SK-N-SH (cell line): ENCODE results near the gene LRGUK. TPM values are rescaled to one million over a fixed set of nuclear protein-coding genes. Genes with fewer than 3 reads are reported as not detected.

Experiments
- CTCF ChIA-PET: fragments of 300-600, 350-600 bp; formaldehyde crosslinking; extraction: SDS; loops from one replicate; lab custom pipeline; 2021; lab: Yijun Ruan, JAX
- POLR2A ChIA-PET: fragments of 350-600 bp; sonication (Branson Sonifier 250); formaldehyde crosslinking; extraction: SDS; loops from one replicate; lab custom pipeline; 2020; ENCODE audit warnings: antibody characterized with exemption, inconsistent platforms; lab: Yijun Ruan, JAX
- DNase-seq: peaks from one replicate; pipeline ENCODE4 v3.0.0; 2012
- H2AFZ ChIP-seq: fragments of 200-600 bp; sonication (generic); 2 replicates; pipeline ENCODE4 v1.8.1; 2016; ENCODE audit warnings: antibody characterized with exemption, mild to moderate bottlenecking, low read depth
- H3F3A ChIP-seq: fragments of 200-600 bp; sonication (generic); replicated peaks from 2 replicates; pipeline ENCODE3; 2016; ENCODE audit warnings: antibody characterized with exemption, mild to moderate bottlenecking; ENCODE audit not compliant: insufficient read depth
- H3K27ac ChIP-seq, 2 experiments: fragments of 200-500 bp in 1 of 2; fragments of 200-600 bp in 1 of 2; sonication (Bioruptor generic) in 1 of 2; sonication (generic), shearing (Covaris generic) in 1 of 2; 2 replicates each; pipeline versions ENCODE4 v1.5.1 to v1.6.1; 2014 to 2016; ENCODE audit warnings: low read depth in 2 of 2, inconsistent platforms in 1 of 2, low read length in 1 of 2, mild to moderate bottlenecking in 1 of 2, mixed read lengths in 1 of 2
- H3K27me3 ChIP-seq: fragments of 200-600 bp; sonication (generic), shearing (Covaris generic); 2 replicates; pipeline ENCODE4 v1.6.1; 2016; ENCODE audit warnings: mixed run types; ENCODE audit not compliant: insufficient read depth
- H3K36me3 ChIP-seq, 2 experiments: fragments of 200-500 bp in 1 of 2; fragments of 200-600 bp in 1 of 2; sonication (Bioruptor generic) in 1 of 2; sonication (generic) in 1 of 2; replicated peaks in 1 of 2; 2 replicates each; pipeline versions ENCODE3 to v1.5.1; 2014 to 2016; ENCODE audit warnings: low read length in 1 of 2, mild to moderate bottlenecking in 1 of 2; ENCODE audit not compliant: insufficient read depth in 2 of 2, control insufficient read depth in 1 of 2
- H3K4me1 ChIP-seq, 2 experiments: fragments of 200-500 bp in 1 of 2; fragments of 200-600 bp in 1 of 2; sonication (Bioruptor generic) in 1 of 2; sonication (generic), shearing (Covaris generic) in 1 of 2; 2 replicates each; pipeline versions ENCODE4 v1.5.1 to v1.6.1; 2014 to 2016; ENCODE audit warnings: low read depth in 1 of 2, low read length in 1 of 2, mixed run types in 1 of 2; ENCODE audit not compliant: insufficient read depth in 2 of 2, control insufficient read depth in 1 of 2
- H3K4me2 ChIP-seq: fragments of 200-600 bp; sonication (generic), shearing (Covaris generic); 2 replicates; pipeline ENCODE4 v1.6.1; 2017; ENCODE audit warnings: mixed run types
- H3K4me3 ChIP-seq, 2 experiments: fragments of 200-500 bp in 1 of 2; fragments of 200-600 bp in 1 of 2; sonication (Bioruptor generic) in 1 of 2; sonication (generic), shearing (Covaris generic) in 1 of 2; 2 replicates each; pipeline versions ENCODE4 v1.5.1 to v1.8.1; 2014 to 2016; ENCODE audit warnings: low read depth in 2 of 2, inconsistent platforms in 1 of 2, low read length in 1 of 2, mild to moderate bottlenecking in 1 of 2, mixed read lengths in 1 of 2, moderate library complexity in 1 of 2
- H3K79me2 ChIP-seq: fragments of 200-600 bp; sonication (generic); 2 replicates; pipeline ENCODE4 v1.8.1; 2017; ENCODE audit warnings: mild to moderate bottlenecking; ENCODE audit not compliant: insufficient read depth
- H3K9ac ChIP-seq: fragments of 200-600 bp; sonication (generic); 2 replicates; pipeline ENCODE4 v1.6.1; 2017; ENCODE audit warnings: mixed run types
- H3K9me2 ChIP-seq: fragments of 200-600 bp; sonication (generic); 2 replicates; pipeline ENCODE4 v1.6.1; 2017; ENCODE audit warnings: mixed run types
- H3K9me3 ChIP-seq: fragments of 200-600 bp; sonication (generic); 2 replicates; pipeline ENCODE4 v1.6.1; 2017; ENCODE audit warnings: mixed run types, mild to moderate bottlenecking, moderate library complexity
- H4K20me1 ChIP-seq: fragments of 200-600 bp; sonication (generic); 2 replicates; pipeline ENCODE4 v1.6.1; 2017; ENCODE audit warnings: mild to moderate bottlenecking, mixed run types; ENCODE audit not compliant: insufficient read depth
- CHD2 ChIP-seq: fragments of 150-350 bp; IDR thresholded peaks from 2 replicates; pipeline ENCODE4 v1.6.1; 2018; ENCODE audit warnings: low read length; ENCODE audit not compliant: partially characterized antibody
- CTCF ChIP-seq: fragments of 200-600 bp; sonication (generic); IDR thresholded peaks from 2 replicates; pipeline ENCODE4 v1.6.1; 2017; ENCODE audit warnings: antibody characterized with exemption, mild to moderate bottlenecking, moderate library complexity
- ELF1 ChIP-seq: IDR thresholded peaks from 2 replicates; pipeline ENCODE4 v1.4.0; 2012
- EZH2phosphoT487 ChIP-seq: fragments of 200-600 bp; sonication (generic); IDR thresholded peaks from 2 replicates; pipeline ENCODE4 v1.6.1; 2017; ENCODE audit warnings: low read depth, mixed run types, mild to moderate bottlenecking, antibody characterized with exemption, moderate library complexity, borderline replicate concordance
- FOXM1 ChIP-seq: IDR thresholded peaks from 2 replicates; pipeline ENCODE4 v1.4.0; 2012; ENCODE audit warnings: low read depth, mild to moderate bottlenecking
- IRF3 ChIP-seq: fragments of 150-350 bp; IDR thresholded peaks from 2 replicates; pipeline ENCODE4 v1.6.1; 2016; ENCODE audit warnings: mild to moderate bottlenecking, low read depth, low read length
- MAX ChIP-seq: IDR thresholded peaks from 2 replicates; pipeline ENCODE4 v1.4.0; 2012; ENCODE audit warnings: low read depth
- MEF2A ChIP-seq: IDR thresholded peaks from 2 replicates; pipeline ENCODE4 v1.4.0; 2012; ENCODE audit warnings: low read depth, borderline replicate concordance
- MXI1 ChIP-seq: IDR thresholded peaks from 2 replicates; pipeline ENCODE4 v1.6.1; 2012; ENCODE audit warnings: mild to moderate bottlenecking, low read depth, low read length, improper control_type of control experiment
- NFIC ChIP-seq: IDR thresholded peaks from 2 replicates; pipeline ENCODE4 v1.4.0; 2012; ENCODE audit warnings: borderline replicate concordance
- PBX3 ChIP-seq: IDR thresholded peaks from 2 replicates; pipeline ENCODE4; 2012
- POLR2AphosphoS5 ChIP-seq: IDR thresholded peaks from 2 replicates; pipeline ENCODE4 v1.6.1; 2012; ENCODE audit warnings: low read depth, low read length
- RAD21 ChIP-seq: IDR thresholded peaks from 2 replicates; pipeline ENCODE4 v1.6.1; 2012; ENCODE audit warnings: mild to moderate bottlenecking, low read length
- RCOR1 ChIP-seq: fragments of 150-350 bp; IDR thresholded peaks from 2 replicates; pipeline ENCODE4 v1.6.1; 2017; ENCODE audit warnings: antibody characterized with exemption, low read length
- RFX5 ChIP-seq: IDR thresholded peaks from 2 replicates; pipeline ENCODE4 v1.6.1; 2012; ENCODE audit warnings: mild to moderate bottlenecking, improper control_type of control experiment, low read length
- SMC3 ChIP-seq: IDR thresholded peaks from 2 replicates; pipeline ENCODE4 v1.6.1; 2012; ENCODE audit warnings: low read depth, low read length, improper control_type of control experiment
- TAF1 ChIP-seq: IDR thresholded peaks from 2 replicates; pipeline ENCODE4 v1.6.1; 2012; ENCODE audit warnings: low read depth, mild to moderate bottlenecking, low read length, moderate library complexity, borderline replicate concordance
- USF1 ChIP-seq: IDR thresholded peaks from 2 replicates; pipeline ENCODE4 v1.4.0; 2012; ENCODE audit warnings: low read depth, borderline replicate concordance
- USF2 ChIP-seq: fragments of 150-350 bp; IDR thresholded peaks from 2 replicates; pipeline ENCODE4 v1.6.1; 2017; ENCODE audit warnings: antibody characterized with exemption, low read length, low read depth, borderline replicate concordance
- ZBTB33 ChIP-seq: IDR thresholded peaks from 2 replicates; pipeline ENCODE4 v1.4.0; 2012; ENCODE audit warnings: low read depth, borderline replicate concordance
- WGBS: methylation state at CpG from one replicate; pipeline ENCODE4 v1.1.6; 2017; ENCODE audit warnings: low lambda C conversion rate; 5-methylcytosine and 5-hydroxymethylcytosine counted together
- polyA plus RNA-seq, 3 experiments: library from polyadenylated mRNA; depleted of rRNA; stranded (reverse); fragments of >200 nt; gene quantifications; 2 replicates each; pipeline ENCODE4 v1.2.3, GENCODE V29; 2012

The LRGUK gene
- polyA plus RNA-seq, 1 of the 3 experiments (the other 2 are of a cell fraction): 1.5 TPM

GRCh38 chr7:134209322-134210015 is 82.3 kb downstream of the LRGUK start (continued):
- no peak for TF ChIP-seq NFIC
- TF ChIP-seq, all 33 proteins: peak for 0

- H4K20me1 ChIP-seq: no peaks in the 10 kb centered on the region
- H3K4me2 ChIP-seq: no peak overlapping the region
- H3K79me2 ChIP-seq: no peaks in the 10 kb centered on the region
- H3K9ac ChIP-seq: no peak overlapping the region
- WGBS: 84% methylated on average over 8 of the region's 8 CpGs
- no peak for DNase-seq
- H3K27me3 ChIP-seq: no peaks in the 10 kb centered on the region
- TF ChIP-seq MXI1: no peak
- no peak for TF ChIP-seq USF2
- no peak for TF ChIP-seq CHD2
- TF ChIP-seq RFX5: no peak
- TF ChIP-seq CTCF: no peak
- TF ChIP-seq RCOR1: no peak
- TF ChIP-seq FOXM1: no peak
- TF ChIP-seq NFIC: no peak
- no peak for TF ChIP-seq IRF3
- TF ChIP-seq PBX3: no peak
- no peak for TF ChIP-seq TAF1
- TF ChIP-seq SMC3: no peak
- no peak for TF ChIP-seq USF1
- TF ChIP-seq ELF1: no peak
- TF ChIP-seq EZH2phosphoT487: no peak
- no peak for TF ChIP-seq POLR2AphosphoS5
- TF ChIP-seq RAD21: no peak
- no peak for TF ChIP-seq MAX
- TF ChIP-seq MEF2A: no peak
- TF ChIP-seq ZBTB33: no peak
- H3K9me3 ChIP-seq: no peaks in the 10 kb centered on the region
- H3K27ac ChIP-seq: no peak overlapping the region
- no peaks in the 10 kb centered on the region for H3K9me2 ChIP-seq
- H3K4me3 ChIP-seq: no peak overlapping the region
- H3K4me1 ChIP-seq: no peaks in the 10 kb centered on the region
- H2AFZ ChIP-seq: no peak overlapping the region
- ChIA-PET POLR2A (no interaction called here), CTCF (interaction anchor here (1.0 kb wide), 1 partner anchor 11 kb away, joined by 3 read pairs; no protein-coding TSS in a partner anchor)
- no peaks in the 10 kb centered on the region for H3F3A ChIP-seq
- peaks cover 0 to 3% of the 10 kb centered on the region in 2 experiments for H3K36me3 ChIP-seq
Observed at GRCh38 chr7:134210227-134210626, 83.1 kb downstream of the LRGUK start.
